RWPE2 (cell line): Measurements from ENCODE around the gene CCDC92.
A peak's percentile ranks its signal among the peaks of the same experiment; 100 is the strongest.

Experiments
- ATAC-seq: fragments of 200-7000 bp; cut with Tn5 transposase; 3 replicates; pipeline ENCODE4 v1.9.1; 2021; ENCODE audit warnings: low read depth
- DNase-seq: peaks from one replicate; pipeline ENCODE4 v3.0.0-alpha.2; 2020; ENCODE audit warnings: low spot score
- H3K27ac ChIP-seq: fragments of 450-650 bp; 2 replicates; pipeline ENCODE4 v1.5.1; 2017; ENCODE audit warnings: mild to moderate bottlenecking; ENCODE audit not compliant: poor library complexity, severe bottlenecking
- H3K27me3 ChIP-seq: fragments of 250-450 bp; sonication (Bioruptor Pico); 2 replicates; pipeline ENCODE4 v1.5.1; 2021; ENCODE audit warnings: mild to moderate bottlenecking, moderate library complexity; ENCODE audit not compliant: insufficient read depth, poor library complexity, severe bottlenecking
- H3K36me3 ChIP-seq: fragments of 250-450 bp; sonication (Bioruptor Pico); 2 replicates; pipeline ENCODE4 v1.5.1; 2020; ENCODE audit warnings: low read depth, mild to moderate bottlenecking, moderate library complexity
- H3K4me1 ChIP-seq: fragments of 250-450 bp; sonication (Bioruptor Pico); 2 replicates; pipeline ENCODE4 v1.5.1; 2021; ENCODE audit warnings: mild to moderate bottlenecking, moderate library complexity; ENCODE audit not compliant: insufficient read depth, poor library complexity, severe bottlenecking
- H3K4me3 ChIP-seq: fragments of 250-450 bp; sonication (Bioruptor Pico); 2 replicates; pipeline ENCODE4 v1.5.1; 2021; ENCODE audit warnings: mild to moderate bottlenecking, moderate library complexity; ENCODE audit not compliant: severe bottlenecking
- H3K9me3 ChIP-seq: fragments of 250-450 bp; sonication (Bioruptor Pico); 2 replicates; pipeline ENCODE4 v1.5.1; 2021; ENCODE audit warnings: mild to moderate bottlenecking, moderate library complexity; ENCODE audit not compliant: severe bottlenecking
- TF ChIP-seq, protein P1 (sequence below): fragments of 450-650 bp; IDR thresholded peaks from one replicate; pipeline ENCODE4 v1.5.1; 2017; ENCODE audit warnings: mild to moderate bottlenecking, moderate library complexity; ENCODE audit not compliant: poor library complexity, severe bottlenecking

The CCDC92 gene

DNA sequence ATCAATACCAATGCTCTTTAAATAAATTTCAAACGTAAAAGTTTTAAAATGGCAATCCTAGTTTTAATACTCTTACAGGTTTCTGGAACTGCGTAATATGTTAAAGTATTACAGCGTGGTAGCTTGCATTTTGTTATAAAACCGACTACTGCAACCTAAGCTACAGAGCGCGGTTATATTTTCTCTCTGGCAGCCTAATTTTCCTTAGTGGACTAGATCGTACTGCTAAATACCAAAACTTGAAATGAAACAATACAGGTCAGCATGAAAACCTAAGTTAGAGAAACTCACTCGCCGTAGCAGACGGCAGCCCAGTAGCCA lies 1.2 kb downstream of the CCDC92 start:
- Histone ChIP-seq H3K4me3 (peak overlapping the region; percentile 100), H3K9me3 (no peaks in the 10 kb centered on the region), H3K27me3 (no peaks in the 10 kb centered on the region), H3K27ac (peak overlapping the region; percentile 63), H3K36me3 (peaks cover 25% of the 10 kb centered on the region), H3K4me1 (peaks cover 7% of the 10 kb centered on the region)
- TF ChIP-seq, protein P1, sequence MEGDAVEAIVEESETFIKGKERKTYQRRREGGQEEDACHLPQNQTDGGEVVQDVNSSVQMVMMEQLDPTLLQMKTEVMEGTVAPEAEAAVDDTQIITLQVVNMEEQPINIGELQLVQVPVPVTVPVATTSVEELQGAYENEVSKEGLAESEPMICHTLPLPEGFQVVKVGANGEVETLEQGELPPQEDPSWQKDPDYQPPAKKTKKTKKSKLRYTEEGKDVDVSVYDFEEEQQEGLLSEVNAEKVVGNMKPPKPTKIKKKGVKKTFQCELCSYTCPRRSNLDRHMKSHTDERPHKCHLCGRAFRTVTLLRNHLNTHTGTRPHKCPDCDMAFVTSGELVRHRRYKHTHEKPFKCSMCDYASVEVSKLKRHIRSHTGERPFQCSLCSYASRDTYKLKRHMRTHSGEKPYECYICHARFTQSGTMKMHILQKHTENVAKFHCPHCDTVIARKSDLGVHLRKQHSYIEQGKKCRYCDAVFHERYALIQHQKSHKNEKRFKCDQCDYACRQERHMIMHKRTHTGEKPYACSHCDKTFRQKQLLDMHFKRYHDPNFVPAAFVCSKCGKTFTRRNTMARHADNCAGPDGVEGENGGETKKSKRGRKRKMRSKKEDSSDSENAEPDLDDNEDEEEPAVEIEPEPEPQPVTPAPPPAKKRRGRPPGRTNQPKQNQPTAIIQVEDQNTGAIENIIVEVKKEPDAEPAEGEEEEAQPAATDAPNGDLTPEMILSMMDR: no peak
- DNase-seq (no peak), ATAC-seq (no peak)

DNA sequence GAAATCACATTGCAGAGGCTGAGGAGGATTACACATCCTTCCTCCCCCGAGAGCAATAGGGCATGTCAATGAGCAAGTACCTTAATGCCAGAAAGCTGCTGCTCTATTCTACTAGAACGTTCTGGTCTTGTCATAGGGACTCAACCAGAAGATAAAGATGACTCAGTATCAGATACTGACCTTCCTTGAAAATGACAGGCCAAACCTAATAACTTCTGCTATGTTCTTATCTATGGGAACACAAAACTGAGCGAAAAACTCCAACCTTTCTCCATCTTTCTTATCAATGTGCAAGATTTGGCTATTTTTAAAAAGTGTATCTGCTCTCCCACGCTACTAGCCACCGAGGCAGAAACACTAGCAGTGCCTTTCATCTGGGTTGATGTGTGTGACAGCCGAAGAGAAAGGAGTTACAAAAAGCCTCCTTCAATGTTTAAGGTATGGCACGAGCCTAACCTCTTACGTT lies 5.5 kb downstream of the CCDC92 start:
- Histone ChIP-seq H3K4me3 (no peak overlapping the region), H3K36me3 (no peaks in the 10 kb centered on the region; the same call in 1 of the 2 replicates), H3K27me3 (no peaks in the 10 kb centered on the region), H3K4me1 (no peaks in the 10 kb centered on the region), H3K27ac (no peak overlapping the region), H3K9me3 (no peaks in the 10 kb centered on the region)
- DNase-seq (no peak), ATAC-seq (no peak)
- TF ChIP-seq, protein P1: no peak

DNA sequence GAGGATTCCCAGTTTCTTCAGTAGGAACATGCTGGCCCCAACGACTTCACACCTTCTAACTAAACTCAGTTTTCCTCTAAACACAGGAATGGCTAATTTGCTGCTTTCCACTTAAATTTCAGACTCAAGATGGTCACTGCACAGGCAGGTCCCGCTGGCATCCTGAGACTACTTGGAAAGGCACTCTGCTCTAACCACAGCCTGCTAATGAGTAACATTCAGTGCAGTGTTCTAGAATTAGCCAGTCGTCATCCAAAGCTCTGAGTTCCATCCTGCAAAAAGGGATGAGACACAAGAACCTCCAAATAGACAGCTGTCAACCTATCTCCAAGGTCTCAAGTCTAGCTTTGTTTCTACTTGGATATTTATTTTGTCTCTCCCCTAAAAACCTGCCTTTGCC lies 6.0 kb downstream of the CCDC92 start:
- Histone ChIP-seq H3K27me3 (no peaks in the 10 kb centered on the region), H3K9me3 (no peaks in the 10 kb centered on the region), H3K36me3 (no peaks in the 10 kb centered on the region; the same call in 1 of the 2 replicates), H3K4me1 (no peaks in the 10 kb centered on the region), H3K27ac (no peak overlapping the region), H3K4me3 (no peak overlapping the region)
- ATAC-seq (no peak), DNase-seq (no peak)
- TF ChIP-seq, protein P1: no peak

- Histone ChIP-seq H3K4me3 (no peak overlapping the region), H3K27ac (no peak overlapping the region), H3K9me3 (no peaks in the 10 kb centered on the region), H3K4me1 (no peaks in the 10 kb centered on the region), H3K36me3 (no peaks in the 10 kb centered on the region; the same call in 1 of the 2 replicates), H3K27me3 (no peaks in the 10 kb centered on the region)
- TF ChIP-seq, protein P1: no peak
- ATAC-seq (no peak), DNase-seq (no peak)
Measured at GRCh38 chr12:123965382-123965781, 7.2 kb downstream of the CCDC92 start.

GRCh38 chr12:123963821-123964220 lies 8.8 kb downstream of the CCDC92 start:
- TF ChIP-seq, protein P1: no peak
- H3K4me3 ChIP-seq: no peak overlapping the region
- DNase-seq (no peak), ATAC-seq (no peak)
- H3K27me3 ChIP-seq: no peaks in the 10 kb centered on the region
- no peak overlapping the region for H3K27ac ChIP-seq
- H3K9me3 ChIP-seq: no peaks in the 10 kb centered on the region
- no peaks in the 10 kb centered on the region; the same call in 1 of the 2 replicates for H3K36me3 ChIP-seq
- no peaks in the 10 kb centered on the region for H3K4me1 ChIP-seq
